Measurements from ENCODE around the gene SLC9A9.
"Not testable (repeated sequence)": the region's sequence is repeated elsewhere in the genome, so short reads cannot be mapped to it uniquely, and the experiment has no call there.

The SLC9A9 gene

GRCh38 chr3:143465666-143466065 lies 382.6 kb downstream of the SLC9A9 start:
- no peak for DNase-seq (ENCODE audit: low spot score)

- no peak for DNase-seq (ENCODE audit: low spot score)
Measured at GRCh38 chr3:143464850-143465249, 383.4 kb downstream of the SLC9A9 start.

GRCh38 chr3:143455480-143455879 lies 392.8 kb downstream of the SLC9A9 start:
- no peak for DNase-seq (ENCODE audit: low spot score)

GRCh38 chr3:143450632-143451031 lies 397.6 kb downstream of the SLC9A9 start:
- DNase-seq (ENCODE audit: low spot score), result no peak

GRCh38 chr3:143447491-143447890 lies 400.8 kb downstream of the SLC9A9 start:
- DNase-seq (ENCODE audit: low spot score), result no peak

GRCh38 chr3:143445118-143445517 lies 403.1 kb downstream of the SLC9A9 start:
- no peak for DNase-seq (ENCODE audit: low spot score)

- no peak for DNase-seq (ENCODE audit: low spot score)
Measured at GRCh38 chr3:143443851-143444331, 404.4 kb downstream of the SLC9A9 start.

GRCh38 chr3:143442814-143443447 lies 405.3 kb downstream of the SLC9A9 start:
- no peak for DNase-seq (ENCODE audit: low spot score)

- DNase-seq (ENCODE audit: low spot score), result no peak
Measured at GRCh38 chr3:143441516-143442171, 406.6 kb downstream of the SLC9A9 start.

GRCh38 chr3:143439817-143440216 lies 408.5 kb downstream of the SLC9A9 start:
- DNase-seq (ENCODE audit: low spot score), result no peak

GRCh38 chr3:143437405-143437804 lies 410.9 kb downstream of the SLC9A9 start:
- DNase-seq (ENCODE audit: low spot score), result no peak

GRCh38 chr3:143436231-143436930 lies 411.9 kb downstream of the SLC9A9 start:
- DNase-seq (ENCODE audit: low spot score), result no peak

GRCh38 chr3:143433787-143434378 lies 414.4 kb downstream of the SLC9A9 start:
- DNase-seq (ENCODE audit: low spot score), result no peak

GRCh38 chr3:143431298-143431697 lies 417.0 kb downstream of the SLC9A9 start:
- DNase-seq (ENCODE audit: low spot score), result not testable (repeated sequence)

GRCh38 chr3:143430568-143430967 lies 417.7 kb downstream of the SLC9A9 start:
- DNase-seq (ENCODE audit: low spot score), result no peak

- DNase-seq (ENCODE audit: low spot score), result no peak
Measured at GRCh38 chr3:143429628-143430514, 418.4 kb downstream of the SLC9A9 start.

GRCh38 chr3:143428294-143428693 lies 420.0 kb downstream of the SLC9A9 start:
- no peak for DNase-seq (ENCODE audit: low spot score)

GRCh38 chr3:143427631-143428030 lies 420.6 kb downstream of the SLC9A9 start:
- DNase-seq (ENCODE audit: low spot score), result no peak

GRCh38 chr3:143424874-143425273 lies 423.4 kb downstream of the SLC9A9 start:
- no peak for DNase-seq (ENCODE audit: low spot score)

GRCh38 chr3:143421556-143421955 lies 426.7 kb downstream of the SLC9A9 start:
- DNase-seq (ENCODE audit: low spot score), result no peak

GRCh38 chr3:143419611-143420010 lies 428.7 kb downstream of the SLC9A9 start:
- peak; percentile 6 for DNase-seq (ENCODE audit: low spot score)

GRCh38 chr3:143418391-143418790 lies 429.9 kb downstream of the SLC9A9 start:
- no peak for DNase-seq (ENCODE audit: low spot score)

All from cerebellar cortex (tissue), 1 donor.